ENCODE measurements around the gene RAP2C. TPM values are rescaled to one million over a fixed set of nuclear protein-coding genes. Genes with fewer than 3 reads are reported as not detected.

RAP2C gene
- total RNA-seq, 1 donor from 2014 or later, result 28.0 TPM

GRCh38 chrX:132218100-132218812 is 991 bp downstream of the RAP2C start:
- Histone ChIP-seq H3K4me3 (ENCODE audit: low read depth, low read length) (peak overlapping the region; percentile 69), H3K36me3 (ENCODE audit: control insufficient read depth, insufficient read depth, low read length) (no peaks in the 10 kb centered on the region), H3K27me3 (ENCODE audit: control insufficient read depth, insufficient read depth, low read length) (no peaks in the 10 kb centered on the region)
- peak; percentile 37 for DNase-seq (ENCODE audit: low read depth)
- TF ChIP-seq CTCF (IDR thresholded peaks at IDR 0.05; ENCODE audit: insufficient read depth, low read length, poor library complexity, severe bottlenecking), result no peak

- no peaks in the 10 kb centered on the region for H3K36me3 ChIP-seq (ENCODE audit: control insufficient read depth, insufficient read depth, low read length)
- peak; percentile 12 for DNase-seq (ENCODE audit: low read depth)
- no peaks in the 10 kb centered on the region for H3K27me3 ChIP-seq (ENCODE audit: control insufficient read depth, insufficient read depth, low read length)
- H3K4me3 ChIP-seq (ENCODE audit: low read depth, low read length), result peak overlapping the region; percentile 69
- TF ChIP-seq CTCF (IDR thresholded peaks at IDR 0.05; ENCODE audit: insufficient read depth, low read length, poor library complexity, severe bottlenecking), result no peak
Observed at GRCh38 chrX:132217203-132218073, 1.8 kb downstream of the RAP2C start.

GRCh38 chrX:132216806-132217202 is 2.4 kb downstream of the RAP2C start:
- Histone ChIP-seq H3K4me3 (ENCODE audit: low read depth, low read length) (peak overlapping the region; percentile 69), H3K36me3 (ENCODE audit: control insufficient read depth, insufficient read depth, low read length) (no peaks in the 10 kb centered on the region), H3K27me3 (ENCODE audit: control insufficient read depth, insufficient read depth, low read length) (no peaks in the 10 kb centered on the region)
- no peak for TF ChIP-seq CTCF (IDR thresholded peaks at IDR 0.05; ENCODE audit: insufficient read depth, low read length, poor library complexity, severe bottlenecking)
- DNase-seq (ENCODE audit: low read depth), result no peak

GRCh38 chrX:132216283-132216682 is 3.0 kb downstream of the RAP2C start:
- no peak for TF ChIP-seq CTCF (IDR thresholded peaks at IDR 0.05; ENCODE audit: insufficient read depth, low read length, poor library complexity, severe bottlenecking)
- Histone ChIP-seq H3K36me3 (ENCODE audit: control insufficient read depth, insufficient read depth, low read length) (no peaks in the 10 kb centered on the region), H3K27me3 (ENCODE audit: control insufficient read depth, insufficient read depth, low read length) (no peaks in the 10 kb centered on the region), H3K4me3 (ENCODE audit: low read depth, low read length) (peak overlapping the region; percentile 69)
- DNase-seq (ENCODE audit: low read depth), result no peak

- Histone ChIP-seq H3K36me3 (ENCODE audit: control insufficient read depth, insufficient read depth, low read length) (no peaks in the 10 kb centered on the region), H3K4me3 (ENCODE audit: low read depth, low read length) (no peak overlapping the region), H3K27me3 (ENCODE audit: control insufficient read depth, insufficient read depth, low read length) (no peaks in the 10 kb centered on the region)
- no peak for DNase-seq (ENCODE audit: low read depth)
- TF ChIP-seq CTCF (IDR thresholded peaks at IDR 0.05; ENCODE audit: insufficient read depth, low read length, poor library complexity, severe bottlenecking), result no peak
Observed at GRCh38 chrX:132214518-132214917, 4.7 kb downstream of the RAP2C start.

Measured in kidney epithelial cell (primary cell).